HFF-Myc (cell line): Measurements from ENCODE around the gene PPARD.
A peak's percentile ranks its signal among the peaks of the same experiment; 100 is the strongest.

Source experiments
- DNase-seq: peaks from one replicate; pipeline ENCODE4 v3.0.0-alpha.2; 2011; ENCODE audit warnings: low read depth; ENCODE audit errors: extremely low read depth
- H3K4me3 ChIP-seq: replicated peaks from 2 replicates; pipeline ENCODE4 v1.5.1; 2011; ENCODE audit warnings: low read depth, mild to moderate bottlenecking, control low read depth, low read length
- TF ChIP-seq, protein P1 (sequence below): IDR thresholded peaks from 2 replicates; pipeline ENCODE4 v1.5.1; 2012; ENCODE audit warnings: mild to moderate bottlenecking, low read depth, low read length, control low read depth; ENCODE audit errors: missing control alignments

The PPARD gene

DNA sequence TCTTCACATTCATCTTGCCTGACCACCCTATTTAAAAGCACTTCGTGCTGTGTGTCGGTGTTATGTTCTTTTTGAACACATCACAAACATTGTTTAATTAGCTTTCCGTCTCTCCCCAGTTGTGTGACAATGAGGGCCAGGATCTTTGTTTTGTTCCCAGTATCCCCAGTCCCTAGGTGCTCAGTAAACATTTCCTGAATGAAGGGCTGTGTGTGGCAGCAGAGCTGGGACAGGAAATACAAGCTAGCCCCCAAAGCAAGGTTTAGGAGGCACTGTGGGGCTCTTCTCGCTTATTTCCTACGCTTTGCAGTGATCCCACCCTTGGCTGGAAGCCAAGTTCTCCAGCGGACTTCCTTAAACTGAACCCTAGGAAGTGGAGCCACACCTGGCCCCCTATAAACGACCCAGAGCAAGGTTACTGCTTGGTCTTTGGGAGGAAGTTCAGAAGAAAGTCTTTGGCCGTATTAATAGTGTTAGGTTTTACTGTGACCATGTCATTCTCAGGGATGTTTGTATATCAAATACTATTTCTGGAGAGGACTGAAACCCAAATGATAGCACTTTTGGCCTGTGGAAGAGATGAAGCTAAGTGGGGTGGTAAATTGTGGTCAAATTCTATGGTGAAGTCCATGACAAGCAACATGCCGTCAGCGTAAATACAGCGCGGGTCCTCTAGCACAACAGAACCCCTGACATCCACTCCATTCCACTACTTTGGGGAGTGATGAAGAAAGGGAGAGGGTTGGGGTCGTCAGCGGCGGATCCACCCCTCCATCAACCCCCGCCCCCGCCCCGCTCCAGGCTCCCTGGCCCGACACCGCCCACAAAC is 109.2 kb downstream of the PPARD start:
- DNase-seq = no peak
- H3K4me3 ChIP-seq = peak overlapping the region; percentile 68
- TF ChIP-seq, protein P1, sequence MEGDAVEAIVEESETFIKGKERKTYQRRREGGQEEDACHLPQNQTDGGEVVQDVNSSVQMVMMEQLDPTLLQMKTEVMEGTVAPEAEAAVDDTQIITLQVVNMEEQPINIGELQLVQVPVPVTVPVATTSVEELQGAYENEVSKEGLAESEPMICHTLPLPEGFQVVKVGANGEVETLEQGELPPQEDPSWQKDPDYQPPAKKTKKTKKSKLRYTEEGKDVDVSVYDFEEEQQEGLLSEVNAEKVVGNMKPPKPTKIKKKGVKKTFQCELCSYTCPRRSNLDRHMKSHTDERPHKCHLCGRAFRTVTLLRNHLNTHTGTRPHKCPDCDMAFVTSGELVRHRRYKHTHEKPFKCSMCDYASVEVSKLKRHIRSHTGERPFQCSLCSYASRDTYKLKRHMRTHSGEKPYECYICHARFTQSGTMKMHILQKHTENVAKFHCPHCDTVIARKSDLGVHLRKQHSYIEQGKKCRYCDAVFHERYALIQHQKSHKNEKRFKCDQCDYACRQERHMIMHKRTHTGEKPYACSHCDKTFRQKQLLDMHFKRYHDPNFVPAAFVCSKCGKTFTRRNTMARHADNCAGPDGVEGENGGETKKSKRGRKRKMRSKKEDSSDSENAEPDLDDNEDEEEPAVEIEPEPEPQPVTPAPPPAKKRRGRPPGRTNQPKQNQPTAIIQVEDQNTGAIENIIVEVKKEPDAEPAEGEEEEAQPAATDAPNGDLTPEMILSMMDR = no peak

DNA sequence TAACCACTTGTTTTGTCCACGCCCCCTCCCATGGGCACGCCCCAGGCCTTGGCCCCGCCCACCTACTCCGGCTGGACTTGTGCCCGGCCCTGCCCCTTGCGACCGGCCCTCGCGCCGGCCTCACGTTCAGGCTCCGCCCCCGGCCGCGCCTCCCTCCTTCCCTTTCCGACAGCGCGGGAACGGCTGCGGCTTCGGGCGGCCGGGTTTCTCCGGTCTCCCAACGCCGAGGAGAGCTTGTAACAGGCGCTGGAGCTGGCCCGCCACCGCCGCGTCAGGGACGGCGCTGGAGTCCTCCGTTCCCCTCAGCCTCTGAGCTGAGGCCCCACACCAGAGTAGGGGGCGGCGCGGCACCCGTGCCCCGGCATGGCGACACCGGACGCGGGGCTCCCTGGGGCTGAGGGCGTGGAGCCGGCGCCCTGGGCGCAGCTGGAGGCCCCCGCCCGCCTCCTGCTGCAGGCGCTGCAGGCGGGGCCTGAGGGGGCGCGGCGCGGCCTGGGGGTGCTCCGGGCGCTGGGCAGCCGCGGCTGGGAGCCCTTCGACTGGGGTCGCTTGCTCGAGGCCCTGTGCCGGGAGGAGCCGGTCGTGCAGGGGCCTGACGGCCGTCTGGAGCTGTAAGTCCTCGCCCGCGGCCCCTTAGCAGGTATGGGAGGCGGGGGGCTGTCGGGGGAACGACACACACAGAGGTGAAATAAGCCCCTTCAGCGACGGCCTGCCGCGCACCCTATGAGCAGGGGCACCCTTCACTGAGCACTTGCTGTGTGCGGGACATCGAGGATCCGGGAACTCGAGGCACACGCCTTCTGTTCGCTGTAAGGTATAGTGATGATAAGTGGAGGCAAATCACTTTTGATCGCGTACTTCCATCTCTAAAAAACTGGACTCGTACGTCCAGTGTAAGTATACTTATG is 110.1 kb downstream of the PPARD start, which contains the start of gene FANCE:
TSS of gene FANCE (plus strand) at position 156 of the 908 bp plus-strand sequence. CDS start at position 364, 208 bp downstream.
- H3K4me3 ChIP-seq = peak within 1 kb of the TSS; percentile 68
- no peak for DNase-seq
- TF ChIP-seq, protein P1 = no peak

DNA sequence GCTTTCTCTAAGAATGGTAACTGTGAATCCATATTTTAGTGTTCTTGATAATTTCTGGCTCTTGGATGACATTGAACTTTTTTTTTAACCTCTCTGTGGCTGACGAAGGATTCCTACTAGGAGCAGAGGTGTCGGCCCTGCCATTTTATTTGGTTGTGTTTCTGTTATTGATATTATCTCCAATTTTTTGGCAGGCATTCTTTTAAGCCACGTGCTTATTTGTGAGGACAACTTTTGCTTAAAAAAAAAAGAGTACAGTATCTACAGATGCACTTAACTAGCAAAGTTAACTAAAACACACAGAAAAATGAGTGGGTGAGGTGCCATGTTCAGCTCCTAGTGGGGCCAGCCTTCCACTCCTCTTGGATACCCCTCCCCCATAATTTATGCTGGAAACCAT is 110.9 kb downstream of the PPARD start:
- TF ChIP-seq, protein P1 = no peak
- DNase-seq = no peak
- H3K4me3 ChIP-seq = peak overlapping the region; percentile 68

DNA sequence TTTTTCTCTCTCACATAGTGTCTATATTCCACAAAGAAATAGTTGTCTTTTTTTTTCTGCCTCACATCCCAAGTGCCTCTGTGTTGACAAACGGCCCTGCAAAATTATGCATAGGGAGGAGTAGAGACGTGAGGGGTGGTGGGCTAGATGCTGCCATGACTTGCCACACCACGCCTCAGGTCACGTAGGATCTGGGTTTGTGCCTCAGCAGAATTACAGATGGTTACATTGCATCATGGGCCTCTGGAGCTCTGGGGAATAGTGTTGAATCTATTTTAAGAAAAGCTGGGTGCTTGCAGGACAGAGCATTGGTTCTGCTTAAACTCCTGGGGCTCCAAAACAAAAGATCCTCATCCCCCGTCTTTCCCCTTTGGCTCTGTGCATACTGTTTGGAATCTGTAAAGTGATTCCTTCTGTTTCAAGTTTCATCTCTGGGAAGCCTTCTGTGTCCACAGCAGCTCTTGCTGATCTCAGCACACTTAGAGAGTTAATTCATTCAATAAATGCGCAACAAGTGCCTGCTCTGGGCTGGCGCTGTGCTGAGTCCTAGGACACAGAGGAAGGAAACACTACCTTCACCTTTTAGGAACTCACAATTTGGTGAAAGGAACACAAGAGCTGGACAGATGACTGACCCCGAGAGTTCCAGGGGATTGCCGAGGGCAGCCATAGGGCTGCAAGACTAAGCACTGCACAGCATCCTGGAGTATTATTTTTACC is 112.2 kb downstream of the PPARD start:
- no peak for DNase-seq
- peak overlapping the region; percentile 68 for H3K4me3 ChIP-seq
- TF ChIP-seq, protein P1 = no peak

DNA sequence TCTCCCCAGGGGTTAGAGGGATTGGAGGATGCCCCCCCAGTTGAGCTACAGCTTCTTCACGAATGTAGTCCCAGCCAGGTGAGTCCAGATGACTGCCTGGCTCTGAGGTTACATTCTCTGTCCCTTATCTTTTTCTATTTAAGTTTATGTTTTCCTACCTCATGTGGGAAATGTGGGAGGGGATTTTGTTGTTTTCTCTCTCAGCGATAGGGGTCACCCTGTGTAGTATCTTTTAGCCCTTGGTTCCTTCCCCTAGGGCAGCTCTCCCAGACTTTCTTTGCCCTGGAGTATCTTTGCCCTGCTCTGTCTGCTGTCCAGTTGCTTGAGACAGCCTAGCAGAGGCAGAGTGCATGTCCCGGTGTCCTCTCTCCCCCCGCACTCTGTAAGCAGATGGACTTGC is 115.5 kb downstream of the PPARD start:
- TF ChIP-seq, protein P1 = no peak
- DNase-seq = no peak
- no peak overlapping the region for H3K4me3 ChIP-seq

DNA sequence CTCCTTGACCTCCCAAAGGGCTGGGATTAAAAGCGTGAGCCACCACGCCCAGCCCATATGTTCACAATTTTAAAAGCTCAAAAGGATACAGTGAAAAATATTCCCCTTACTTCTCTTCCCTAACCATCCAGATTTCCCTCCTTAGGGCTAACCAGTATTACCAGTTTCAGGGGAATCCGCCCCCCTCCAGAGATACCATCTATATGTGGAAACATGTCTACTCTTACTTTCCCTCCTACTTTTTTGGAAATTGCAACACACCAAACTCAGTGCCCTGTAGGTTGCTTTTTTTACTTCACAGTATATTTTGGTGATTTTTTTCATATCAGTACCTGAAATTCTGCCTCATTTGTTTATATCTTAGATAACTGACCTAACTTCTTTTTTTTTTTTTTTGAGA is 118.9 kb downstream of the PPARD start:
- TF ChIP-seq, protein P1 = no peak
- DNase-seq = no peak
- H3K4me3 ChIP-seq = no peak overlapping the region
